A673 (cell line): ENCODE results near the gene NSD2. TPM values are rescaled to one million over a fixed set of nuclear protein-coding genes. Genes with fewer than 3 reads are reported as not detected.

ENCODE experiments used
- BruUV-seq: library from RNA; stranded (reverse); fragments of 400-500 nt; replicated peaks from 2 replicates; lab custom pipeline; 2021; lab: Mats Ljungman, UMichigan
- CTCF ChIA-PET: fragments of 300-600 bp; sonication (Branson Sonifier 250); formaldehyde crosslinking; loops from one replicate; lab custom pipeline; 2022; ENCODE audit warnings: antibody characterized with exemption; lab: Charles Lee
- POLR2A ChIA-PET: fragments of 300-600 bp; sonication (Branson Sonifier 250); formaldehyde crosslinking; loops from one replicate; lab custom pipeline; 2022; ENCODE audit warnings: antibody characterized with exemption; ENCODE audit not compliant: low non-redundant PET; lab: Charles Lee
- DNase-seq: peaks from one replicate; pipeline ENCODE4 v3.0.0-alpha.2; 2015; ENCODE audit warnings: low spot score
- H3K27ac ChIP-seq: fragments of 200-600 bp; sonication (generic); 2 replicates; pipeline ENCODE4 v1.5.1; 2016; ENCODE audit warnings: mixed run types, low read depth, mild to moderate bottlenecking, mixed read lengths, antibody characterized with exemption, low read length; ENCODE audit not compliant: poor library complexity, severe bottlenecking
- H3K27me3 ChIP-seq: fragments of 200-600 bp; sonication (generic); replicated peaks from 2 replicates; pipeline ENCODE4 v1.6.1; 2017; ENCODE audit warnings: mixed run types, low read depth, mild to moderate bottlenecking, mixed read lengths, antibody characterized with exemption, low read length; ENCODE audit not compliant: insufficient read depth, poor library complexity
- H3K36me3 ChIP-seq: fragments of 200-600 bp; sonication (generic); 2 replicates; pipeline ENCODE4 v1.6.1; 2016; ENCODE audit warnings: mixed run types, mild to moderate bottlenecking, mixed read lengths, antibody characterized with exemption, low read length; ENCODE audit not compliant: insufficient read depth, poor library complexity, severe bottlenecking
- H3K4me1 ChIP-seq: fragments of 200-600 bp; sonication (generic); 2 replicates; pipeline ENCODE4 v1.6.1; 2017; ENCODE audit warnings: mixed run types, mild to moderate bottlenecking, mixed read lengths, antibody characterized with exemption, low read length; ENCODE audit not compliant: insufficient read depth, poor library complexity, severe bottlenecking
- H3K4me3 ChIP-seq: fragments of 200-600 bp; sonication (generic); 2 replicates; pipeline ENCODE4 v1.5.1; 2016; ENCODE audit warnings: low read depth, mixed run types, mild to moderate bottlenecking, mixed read lengths, low read length; ENCODE audit not compliant: poor library complexity, severe bottlenecking
- H3K9me3 ChIP-seq: fragments of 200-600 bp; sonication (generic); 2 replicates; pipeline ENCODE4 v1.6.1; 2016; ENCODE audit warnings: mixed run types, low read depth, mild to moderate bottlenecking, mixed read lengths, antibody characterized with exemption, low read length; ENCODE audit not compliant: poor library complexity, severe bottlenecking
- EZH2 ChIP-seq: fragments of 200-600 bp; sonication (generic); IDR thresholded peaks from 2 replicates; pipeline ENCODE4 v1.6.1; 2017; ENCODE audit warnings: borderline replicate concordance, low read depth, mild to moderate bottlenecking, mixed read lengths, antibody characterized with exemption, low read length; ENCODE audit not compliant: poor library complexity, severe bottlenecking
- intact Hi-C: fragments of 100-400 bp; cut with micrococcal nuclease; formaldehyde crosslinking; loops from one replicate; pipeline ENCODE4 v1.10.0; 2022; ENCODE audit not compliant: unreplicated experiment
- total RNA-seq: library from RNA; stranded (reverse); gene quantifications from 2 replicates; pipeline ENCODE4 v1.2.3, GENCODE V29; 2021
- TF ChIP-seq, protein P1 (sequence below): fragments of 300-800, 200-600 bp; sonication (generic); conservative IDR thresholded peaks from 2 replicates; pipeline ENCODE4 v1.5.1; 2017; ENCODE audit warnings: low read depth, mild to moderate bottlenecking, antibody characterized with exemption, low read length, moderate library complexity, mixed read lengths

The NSD2 gene
- total RNA-seq, 1 experiment from 2014 or later, result 227 TPM

DNA sequence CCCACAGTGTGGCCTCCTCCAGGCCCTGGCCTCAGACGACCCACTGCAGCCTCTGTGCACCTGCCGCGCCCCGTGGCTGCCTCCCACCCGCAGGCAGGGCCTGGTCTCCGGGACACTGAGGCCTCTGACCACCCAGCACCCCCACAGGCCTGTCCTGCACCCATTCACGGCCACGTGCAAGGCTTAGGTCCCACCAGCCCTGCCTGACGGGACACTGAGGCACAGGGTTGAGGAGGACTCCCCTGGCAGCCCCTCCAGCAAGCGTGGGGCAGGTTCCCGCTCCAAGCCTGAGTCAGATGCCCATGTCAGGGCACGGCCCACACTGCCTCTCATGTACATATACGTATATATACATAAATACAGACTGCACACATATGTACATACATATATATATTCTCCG, 114.1 kb downstream of the NSD2 start:
- no peak for DNase-seq
- Histone ChIP-seq H3K36me3 (peaks cover 89% of the 10 kb centered on the region), H3K27me3 (no peaks in the 10 kb centered on the region), H3K4me1 (peaks cover 3% of the 10 kb centered on the region), H3K4me3 (no peak overlapping the region), H3K9me3 (no peaks in the 10 kb centered on the region), H3K27ac (no peak overlapping the region)
- CTCF ChIA-PET, result no interaction called here
- TF ChIP-seq EZH2, result no peak
- TF ChIP-seq, protein P1, sequence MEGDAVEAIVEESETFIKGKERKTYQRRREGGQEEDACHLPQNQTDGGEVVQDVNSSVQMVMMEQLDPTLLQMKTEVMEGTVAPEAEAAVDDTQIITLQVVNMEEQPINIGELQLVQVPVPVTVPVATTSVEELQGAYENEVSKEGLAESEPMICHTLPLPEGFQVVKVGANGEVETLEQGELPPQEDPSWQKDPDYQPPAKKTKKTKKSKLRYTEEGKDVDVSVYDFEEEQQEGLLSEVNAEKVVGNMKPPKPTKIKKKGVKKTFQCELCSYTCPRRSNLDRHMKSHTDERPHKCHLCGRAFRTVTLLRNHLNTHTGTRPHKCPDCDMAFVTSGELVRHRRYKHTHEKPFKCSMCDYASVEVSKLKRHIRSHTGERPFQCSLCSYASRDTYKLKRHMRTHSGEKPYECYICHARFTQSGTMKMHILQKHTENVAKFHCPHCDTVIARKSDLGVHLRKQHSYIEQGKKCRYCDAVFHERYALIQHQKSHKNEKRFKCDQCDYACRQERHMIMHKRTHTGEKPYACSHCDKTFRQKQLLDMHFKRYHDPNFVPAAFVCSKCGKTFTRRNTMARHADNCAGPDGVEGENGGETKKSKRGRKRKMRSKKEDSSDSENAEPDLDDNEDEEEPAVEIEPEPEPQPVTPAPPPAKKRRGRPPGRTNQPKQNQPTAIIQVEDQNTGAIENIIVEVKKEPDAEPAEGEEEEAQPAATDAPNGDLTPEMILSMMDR, result no peak
- intact Hi-C loops, result no loop called here
- BruUV-seq, result no TSS peak
- POLR2A ChIA-PET, result no interaction called here

DNA sequence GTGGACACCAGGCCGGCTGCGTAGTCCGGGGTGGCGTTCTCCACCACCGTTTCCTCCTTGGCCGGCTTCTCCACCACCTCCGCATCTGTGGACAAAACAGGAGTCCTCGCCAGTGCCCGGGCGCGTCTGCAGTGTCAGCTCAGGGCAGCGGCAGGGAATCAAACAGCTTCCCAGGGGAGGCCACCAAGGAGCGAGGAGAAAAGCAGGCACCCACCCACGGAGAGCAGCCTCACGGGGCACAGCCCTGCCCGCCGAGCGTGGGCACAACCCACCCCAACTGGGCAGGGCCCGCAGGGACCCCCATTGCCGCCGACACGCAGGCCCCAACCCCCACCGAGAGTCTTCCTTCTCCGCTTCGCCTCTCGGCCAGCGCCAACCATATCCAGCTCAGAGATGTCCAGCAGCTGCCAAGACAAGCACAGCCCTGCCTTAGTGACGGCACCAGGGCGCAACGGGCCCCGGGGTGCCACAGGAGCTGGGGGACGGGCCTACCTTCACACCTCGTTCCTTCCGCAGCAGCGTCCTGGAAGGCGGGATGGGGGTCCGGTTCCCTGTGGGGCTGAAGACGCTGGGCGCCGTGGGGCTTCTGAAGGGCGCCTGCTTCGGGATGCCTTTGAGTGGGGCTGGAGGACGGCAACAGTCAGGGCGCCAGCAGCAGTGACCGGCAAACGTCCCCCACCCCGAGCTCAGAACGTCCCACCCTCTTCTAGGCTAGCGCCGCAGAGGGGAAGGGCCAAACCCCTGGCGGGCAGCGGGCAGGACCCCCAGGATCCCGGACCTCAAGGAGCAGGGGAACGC, 114.8 kb downstream of the NSD2 start:
- no peak for TF ChIP-seq EZH2
- TF ChIP-seq, protein P1, result no peak
- no peak overlapping the region for H3K4me3 ChIP-seq
- no peaks in the 10 kb centered on the region for H3K27me3 ChIP-seq
- H3K4me1 ChIP-seq, result peaks cover under 1% of the 10 kb centered on the region
- CTCF ChIA-PET, result no interaction called here
- no TSS peak for BruUV-seq
- POLR2A ChIA-PET, result no interaction called here
- intact Hi-C loops, result no loop called here
- H3K9me3 ChIP-seq, result no peaks in the 10 kb centered on the region
- no peak for DNase-seq
- peaks cover 83% of the 10 kb centered on the region for H3K36me3 ChIP-seq
- H3K27ac ChIP-seq, result no peak overlapping the region

DNA sequence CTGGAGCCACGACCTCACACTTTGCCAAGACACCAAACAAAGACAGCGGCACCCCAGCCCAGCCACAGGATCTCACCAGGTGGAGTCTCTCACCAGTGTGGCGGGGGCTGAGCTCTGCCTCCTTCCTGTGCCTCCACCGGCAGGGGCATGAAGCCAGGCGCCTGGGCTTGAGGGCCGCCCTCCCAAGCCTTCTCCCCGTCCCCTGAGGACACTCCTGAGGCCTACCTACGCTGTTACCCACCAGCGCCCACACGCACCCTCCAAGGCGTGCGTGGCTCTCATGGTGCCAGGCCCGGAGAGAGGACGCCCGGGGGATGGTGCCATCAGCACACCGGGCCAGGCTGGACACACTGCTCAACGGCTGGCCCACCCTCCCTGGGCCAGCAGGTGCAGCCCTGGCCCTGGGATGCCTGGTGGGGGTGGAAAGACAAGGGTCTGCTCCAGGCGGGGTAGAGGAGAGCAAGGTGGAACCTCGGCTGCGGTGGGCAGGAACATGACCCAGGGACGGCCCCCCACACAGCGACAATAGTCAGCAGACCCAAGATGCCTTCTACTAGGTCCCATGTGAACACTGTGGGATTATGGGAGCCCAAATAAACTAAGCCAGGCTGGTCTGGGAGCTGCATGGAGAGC, 115.5 kb downstream of the NSD2 start:
- H3K4me3 ChIP-seq, result no peak overlapping the region
- no peak overlapping the region for H3K27ac ChIP-seq
- POLR2A ChIA-PET, result no interaction called here
- no peaks in the 10 kb centered on the region for H3K9me3 ChIP-seq
- BruUV-seq, result no TSS peak
- no peaks in the 10 kb centered on the region for H3K4me1 ChIP-seq
- CTCF ChIA-PET, result no interaction called here
- no peaks in the 10 kb centered on the region for H3K27me3 ChIP-seq
- intact Hi-C loops, result no loop called here
- DNase-seq, result no peak
- TF ChIP-seq EZH2, result no peak
- TF ChIP-seq, protein P1, result no peak
- H3K36me3 ChIP-seq, result peaks cover 80% of the 10 kb centered on the region
